ENCODE results near the gene ITGAD.

Gene ITGAD

GRCh38 chr16:31461201-31461920, 68.2 kb downstream of the ITGAD start:
- no peak for DNase-seq

GRCh38 chr16:31461921-31462804, 69.0 kb downstream of the ITGAD start:
- no peak for DNase-seq

GRCh38 chr16:31464348-31464769, 71.2 kb downstream of the ITGAD start:
- DNase-seq = no peak

DNA sequence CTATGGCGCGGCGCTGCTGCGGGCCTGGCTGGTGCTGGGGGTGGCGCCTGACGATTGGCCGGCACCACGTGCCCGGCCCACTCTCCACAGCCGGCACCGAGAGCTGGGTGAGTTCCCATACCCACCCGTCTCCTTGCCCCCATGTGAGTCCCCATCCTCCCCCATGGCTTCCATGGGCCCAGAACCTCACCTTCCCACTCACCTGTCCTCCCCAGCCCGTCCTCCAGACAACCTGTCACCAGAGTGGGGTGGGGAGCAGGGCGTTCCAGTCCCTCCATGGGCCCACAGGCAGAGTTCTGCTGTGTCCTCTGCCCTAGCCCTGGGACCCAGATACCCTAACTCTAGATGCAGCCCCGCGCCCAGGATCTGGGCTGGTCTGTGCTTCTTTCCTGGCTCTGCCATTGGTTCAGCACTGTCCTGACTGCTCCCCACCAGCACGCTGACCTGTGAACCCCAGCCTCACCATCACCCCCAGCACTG, 71.7 kb downstream of the ITGAD start:
- no peak for DNase-seq

DNA sequence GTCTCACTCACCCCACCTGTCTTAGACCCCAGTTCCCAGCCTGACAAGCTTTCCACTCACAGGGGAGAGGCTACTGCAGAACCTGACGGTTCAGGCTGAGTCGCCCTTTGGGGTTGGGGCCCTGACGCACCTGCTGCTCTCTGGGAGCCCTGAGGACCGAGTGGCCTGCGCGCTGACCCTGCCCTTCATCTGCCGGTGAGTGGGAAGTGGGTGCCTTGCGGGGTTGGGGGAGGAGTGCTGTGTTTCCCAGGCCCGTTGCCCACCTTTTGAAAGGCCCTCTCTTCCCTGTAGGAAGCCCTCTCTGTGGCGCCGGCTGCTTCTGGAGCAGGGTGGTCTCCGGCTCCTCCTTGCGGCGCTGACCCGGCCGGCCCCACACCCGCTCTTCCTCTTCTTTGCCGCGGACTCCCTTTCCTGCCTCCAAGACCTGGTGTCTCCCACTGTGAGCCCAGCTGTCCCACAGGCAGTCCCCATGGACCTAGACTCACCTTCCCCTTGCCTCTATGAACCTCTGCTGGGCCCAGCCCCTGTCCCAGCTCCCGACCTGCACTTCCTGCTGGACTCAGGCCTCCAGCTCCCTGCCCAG, 72.7 kb downstream of the ITGAD start:
- no peak for DNase-seq

DNA sequence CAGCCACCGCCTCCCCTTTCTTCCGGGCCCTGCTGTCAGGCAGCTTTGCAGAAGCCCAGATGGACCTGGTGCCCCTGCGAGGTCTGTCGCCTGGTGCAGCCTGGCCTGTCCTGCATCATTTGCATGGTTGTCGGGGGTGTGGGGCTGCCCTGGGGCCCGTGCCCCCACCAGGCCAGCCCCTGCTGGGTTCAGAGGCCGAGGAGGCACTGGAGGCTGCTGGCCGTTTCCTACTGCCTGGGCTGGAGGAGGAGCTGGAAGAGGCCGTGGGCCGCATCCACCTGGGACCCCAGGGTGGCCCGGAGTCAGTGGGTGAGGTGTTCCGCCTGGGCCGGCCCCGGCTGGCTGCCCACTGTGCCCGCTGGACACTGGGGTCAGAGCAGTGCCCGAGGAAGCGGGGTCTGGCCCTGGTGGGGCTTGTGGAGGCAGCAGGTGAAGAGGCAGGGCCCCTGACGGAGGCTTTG, 73.3 kb downstream of the ITGAD start:
- DNase-seq = no peak

- no peak for DNase-seq
These were observed 74.1 kb downstream of the ITGAD start for GRCh38 chr16:31467151-31467773.

- no peak for DNase-seq
These were observed 74.7 kb downstream of the ITGAD start for GRCh38 chr16:31467858-31468257.

GRCh38 chr16:31470615-31471014, 77.5 kb downstream of the ITGAD start:
- DNase-seq = no peak

- no peak for DNase-seq
These were observed 78.2 kb downstream of the ITGAD start for GRCh38 chr16:31471241-31471874.

GRCh38 chr16:31471875-31472708, 79.0 kb downstream of the ITGAD start, which contains the start of gene TGFB1I1:
Gene TGFB1I1, plus strand, starts transcription at chr16:31472152. Its CDS starts 37 bp downstream, at chr16:31472189.
- no peak for DNase-seq

GRCh38 chr16:31472709-31473203, 79.6 kb downstream of the ITGAD start:
- DNase-seq = no peak

GRCh38 chr16:31473264-31473984, 80.3 kb downstream of the ITGAD start:
- DNase-seq = no peak

DNA sequence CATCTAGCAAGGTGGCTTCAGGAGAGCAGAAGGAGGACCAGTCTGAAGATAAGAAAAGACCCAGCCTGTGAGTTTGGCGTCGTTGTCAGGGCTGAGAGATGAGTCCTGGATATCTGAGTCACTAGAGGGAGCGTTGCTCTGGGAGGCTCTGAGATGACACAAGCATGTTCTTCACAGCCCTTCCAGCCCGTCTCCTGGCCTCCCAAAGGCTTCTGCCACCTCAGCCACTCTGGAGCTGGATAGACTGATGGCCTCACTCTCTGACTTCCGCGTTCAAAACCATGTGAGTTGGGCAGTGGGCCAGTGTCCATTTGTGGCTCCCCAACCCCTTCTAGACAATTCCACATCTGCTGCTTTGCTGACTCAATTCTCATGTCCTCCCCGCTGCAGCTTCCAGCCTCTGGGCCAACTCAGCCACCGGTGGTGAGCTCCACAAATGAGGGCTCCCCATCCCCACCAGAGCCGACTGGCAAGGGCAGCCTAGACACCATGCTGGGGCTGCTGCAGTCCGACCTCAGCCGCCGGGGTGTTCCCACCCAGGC, 81.1 kb downstream of the ITGAD start:
- no peak for DNase-seq

DNA sequence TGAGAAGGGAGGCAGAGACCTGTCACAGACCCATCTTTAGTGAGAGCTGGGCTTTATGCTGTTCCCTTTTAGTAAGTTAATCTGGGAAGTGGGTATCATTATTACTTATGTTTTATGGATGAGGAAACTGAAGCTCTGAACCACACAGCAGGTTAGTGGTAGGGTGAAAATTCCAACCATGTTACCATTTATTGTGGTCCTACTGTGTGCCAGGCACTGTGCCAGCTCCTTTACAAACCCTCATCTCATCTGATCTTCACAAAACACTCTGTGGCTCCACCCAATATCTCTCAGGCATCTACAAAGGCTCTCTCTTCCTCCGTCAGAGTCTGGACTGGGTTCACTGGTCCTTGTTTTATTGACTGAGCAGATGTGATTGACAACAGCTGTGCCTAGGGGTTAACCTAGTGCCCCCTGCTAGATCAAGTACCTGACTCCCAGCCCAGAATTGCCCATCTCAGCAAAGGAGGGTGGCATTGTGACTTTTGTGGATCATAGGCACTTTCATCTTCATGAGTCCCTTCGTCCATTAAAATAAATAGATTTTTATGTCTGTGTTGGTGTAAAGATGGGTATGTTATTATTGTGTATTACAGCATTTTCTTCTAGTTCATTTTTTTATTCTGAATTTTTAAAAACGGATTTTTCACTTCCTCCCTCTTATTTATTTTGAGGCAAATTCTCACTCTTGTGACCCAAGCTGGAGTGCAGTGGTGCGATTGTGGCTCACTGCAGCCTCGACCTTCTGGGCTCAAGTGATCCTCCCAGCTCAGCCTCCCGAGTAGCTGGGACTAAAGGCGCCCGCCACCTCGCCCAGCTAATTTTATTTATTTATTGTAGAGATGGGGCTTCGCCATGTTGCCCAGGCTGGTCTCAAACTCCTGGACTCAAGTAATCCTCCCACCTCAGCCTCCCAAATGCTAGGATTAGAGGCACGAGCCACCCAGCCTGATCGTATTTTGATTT, 81.9 kb downstream of the ITGAD start:
- no peak for DNase-seq

GRCh38 chr16:31475946-31476302, 82.8 kb downstream of the ITGAD start:
- peak in 1 of 4 experiments; percentile 16 for DNase-seq

All from activated naive CD4-positive, alpha-beta T cell (primary cell).